Stomach (tissue), 4 donors: ENCODE measurements around the gene MAGI2.

ENCODE experiments used
- POLR2A ChIP-seq, 4 donors: fragments of 450-650 bp; IDR thresholded peaks; one replicate each; pipeline ENCODE4 v1.6.1; 2016; ENCODE audit warnings: antibody characterized with exemption in 4 of 4, control low read depth in 2 of 4, mild to moderate bottlenecking in 1 of 4, moderate library complexity in 1 of 4
- POLR2AphosphoS5 ChIP-seq, 3 donors: sonication (generic); formaldehyde crosslinking; IDR thresholded peaks; one replicate each; pipeline ENCODE4 v1.6.1; 2016; ENCODE audit warnings: antibody characterized with exemption in 3 of 3
- TF ChIP-seq, protein P1 (sequence below), 7 experiments: fragments of 450-650 bp in 4 of 7; fragments of 200-600 bp in 3 of 7; sonication (generic) in 3 of 7; IDR thresholded peaks; one replicate each; pipeline ENCODE4 v1.5.1; 2016 to 2019; ENCODE audit warnings: antibody characterized with exemption in 7 of 7, control low read depth in 2 of 7, mild to moderate bottlenecking in 1 of 7

DNA sequence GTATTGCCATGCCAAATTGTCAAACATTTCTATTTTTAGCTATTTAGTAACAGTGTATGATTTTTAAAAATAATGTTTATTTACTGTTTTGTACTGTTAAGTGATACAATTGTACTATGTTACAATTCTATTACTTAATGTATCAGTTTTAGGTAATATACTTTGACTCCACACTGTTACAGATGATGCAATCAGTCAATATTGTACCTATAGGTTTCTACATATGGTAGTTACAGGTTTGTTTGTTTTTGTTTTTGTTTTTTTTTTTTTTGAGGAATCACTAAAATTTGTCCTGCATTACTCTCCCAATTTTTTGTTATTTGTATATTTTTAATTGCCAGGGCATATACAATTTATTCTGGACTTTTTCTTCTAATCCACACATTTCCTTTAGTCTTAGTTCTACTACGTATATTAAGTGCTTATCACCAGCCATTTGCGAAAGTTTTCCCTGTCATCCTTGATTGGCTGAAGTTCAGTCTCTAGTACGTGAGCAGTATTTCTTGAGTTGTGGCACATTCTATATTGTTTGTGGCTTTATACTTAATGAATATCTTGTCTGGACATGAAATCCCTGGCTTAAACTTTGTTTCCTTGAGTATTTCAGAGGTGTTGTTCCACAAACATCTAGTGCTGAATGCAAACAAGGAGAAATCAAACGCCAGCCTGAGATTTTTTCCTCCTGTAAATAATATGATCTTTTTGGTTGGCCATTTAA lies 114.1 kb downstream of the MAGI2 start:
- TF ChIP-seq, protein P1, sequence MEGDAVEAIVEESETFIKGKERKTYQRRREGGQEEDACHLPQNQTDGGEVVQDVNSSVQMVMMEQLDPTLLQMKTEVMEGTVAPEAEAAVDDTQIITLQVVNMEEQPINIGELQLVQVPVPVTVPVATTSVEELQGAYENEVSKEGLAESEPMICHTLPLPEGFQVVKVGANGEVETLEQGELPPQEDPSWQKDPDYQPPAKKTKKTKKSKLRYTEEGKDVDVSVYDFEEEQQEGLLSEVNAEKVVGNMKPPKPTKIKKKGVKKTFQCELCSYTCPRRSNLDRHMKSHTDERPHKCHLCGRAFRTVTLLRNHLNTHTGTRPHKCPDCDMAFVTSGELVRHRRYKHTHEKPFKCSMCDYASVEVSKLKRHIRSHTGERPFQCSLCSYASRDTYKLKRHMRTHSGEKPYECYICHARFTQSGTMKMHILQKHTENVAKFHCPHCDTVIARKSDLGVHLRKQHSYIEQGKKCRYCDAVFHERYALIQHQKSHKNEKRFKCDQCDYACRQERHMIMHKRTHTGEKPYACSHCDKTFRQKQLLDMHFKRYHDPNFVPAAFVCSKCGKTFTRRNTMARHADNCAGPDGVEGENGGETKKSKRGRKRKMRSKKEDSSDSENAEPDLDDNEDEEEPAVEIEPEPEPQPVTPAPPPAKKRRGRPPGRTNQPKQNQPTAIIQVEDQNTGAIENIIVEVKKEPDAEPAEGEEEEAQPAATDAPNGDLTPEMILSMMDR (IDR thresholded peaks at IDR 0.05): no peak
- TF ChIP-seq POLR2A (IDR thresholded peaks at IDR 0.05) (no peak), POLR2AphosphoS5 (IDR thresholded peaks at IDR 0.05) (no peak)
